Endothelial cell of umbilical vein (primary cell): ENCODE results near the gene ACADSB. TPM values are rescaled to one million over a fixed set of nuclear protein-coding genes. Genes with fewer than 3 reads are reported as not detected.

Experiments
- BruUV-seq: library from RNA; stranded (reverse); fragments of 400-500 nt; replicated peaks from 2 replicates; lab custom pipeline; 2021; lab: Mats Ljungman, UMichigan
- CTCF ChIA-PET: fragments of 300-600, 350-600 bp; sonication (Branson Sonifier 250); formaldehyde crosslinking; loops from one replicate; lab custom pipeline; 2021; ENCODE audit warnings: antibody characterized with exemption, inconsistent platforms; lab: Charles Lee
- POLR2A ChIA-PET: fragments of 300-600, 350-600 bp; sonication (Branson Sonifier 250); formaldehyde crosslinking; loops from one replicate; lab custom pipeline; 2021; ENCODE audit warnings: antibody characterized with exemption, inconsistent platforms; lab: Charles Lee
- DNase-seq: peaks from one replicate; pipeline ENCODE4 v3.0.0-alpha.2; 2011; ENCODE audit warnings: low read depth, low spot score
- FAIRE-seq: peaks from 2 replicates; lab custom pipeline; 2011; peaks lifted over from hg19 to GRCh38; lab: Jason Lieb, UNC
- H2AFZ ChIP-seq: 2 replicates; pipeline ENCODE4 v1.6.0; 2012; ENCODE audit warnings: low read depth, low read length, control low read depth, inconsistent platforms
- H3K27ac ChIP-seq: 2 replicates; pipeline ENCODE4 v1.5.1; 2011; ENCODE audit warnings: low read depth, mild to moderate bottlenecking, control low read depth, low read length, moderate library complexity; ENCODE audit not compliant: insufficient read depth
- H3K27me3 ChIP-seq, 2 experiments: 2 replicates each; pipeline versions ENCODE4 v1.6.0 to v1.6.1; 2011; ENCODE audit warnings: low read length in 2 of 2, mixed read lengths in 1 of 2; ENCODE audit not compliant: control insufficient read depth in 2 of 2, insufficient read depth in 2 of 2
- H3K36me3 ChIP-seq, 2 experiments: 2 replicates in 1 of 2; 3 replicates in 1 of 2; pipeline ENCODE4 v1.5.1; 2011; ENCODE audit warnings: low read length in 2 of 2, mild to moderate bottlenecking in 1 of 2, moderate library complexity in 1 of 2; ENCODE audit not compliant: control insufficient read depth in 2 of 2, insufficient read depth in 2 of 2; ENCODE audit errors: extremely low read depth in 1 of 2
- H3K4me1 ChIP-seq: 3 replicates; pipeline ENCODE4 v1.5.1; 2011; ENCODE audit warnings: mild to moderate bottlenecking, low read length; ENCODE audit not compliant: control insufficient read depth, insufficient read depth; ENCODE audit errors: extremely low read depth
- H3K4me2 ChIP-seq: 2 replicates; pipeline ENCODE4 v1.6.1; 2011; ENCODE audit warnings: low read length, control low read depth, mixed read lengths; ENCODE audit not compliant: insufficient read depth
- H3K4me3 ChIP-seq, 3 experiments: fragments of 200-600 bp in 1 of 3; sonication (generic), shearing (Covaris generic) in 1 of 3; replicated peaks in 1 of 3; 2 replicates each; pipeline ENCODE4 v1.5.1; 2011 to 2016; ENCODE audit warnings: control low read depth in 3 of 3, low read length in 3 of 3, mild to moderate bottlenecking in 2 of 3, inconsistent platforms in 1 of 3, low read depth in 1 of 3, moderate library complexity in 1 of 3; ENCODE audit not compliant: insufficient read depth in 1 of 3
- H3K79me2 ChIP-seq: 2 replicates; pipeline ENCODE4 v1.6.0; 2012; ENCODE audit warnings: low read length, inconsistent platforms; ENCODE audit not compliant: control insufficient read depth, insufficient read depth
- H3K9ac ChIP-seq: replicated peaks from 2 replicates; pipeline ENCODE3; 2011; ENCODE audit warnings: low read length, control low read depth; ENCODE audit not compliant: insufficient read depth; ENCODE audit errors: extremely low read depth
- H3K9me1 ChIP-seq: replicated peaks from 3 replicates; pipeline ENCODE4 v1.6.0; 2011; ENCODE audit warnings: mild to moderate bottlenecking, low read length; ENCODE audit not compliant: control insufficient read depth, insufficient read depth; ENCODE audit errors: extremely low read depth
- H3K9me3 ChIP-seq: replicated peaks from 2 replicates; pipeline ENCODE4 v1.5.1; 2012; ENCODE audit warnings: low read length, inconsistent platforms; ENCODE audit not compliant: control insufficient read depth, insufficient read depth
- H4K20me1 ChIP-seq: replicated peaks from 2 replicates; pipeline ENCODE3; 2011; ENCODE audit warnings: mild to moderate bottlenecking, low read length; ENCODE audit not compliant: control insufficient read depth, insufficient read depth; ENCODE audit errors: extremely low read depth
- CTCF ChIP-seq, 2 donors: IDR thresholded peaks; 1 replicate in 1 of 2; 2 replicates in 1 of 2; pipeline ENCODE4 v1.5.1; 2011; ENCODE audit warnings: low read length in 2 of 2, mild to moderate bottlenecking in 2 of 2, moderate library complexity in 2 of 2, control low read depth in 1 of 2, inconsistent platforms in 1 of 2, low read depth in 1 of 2; ENCODE audit not compliant: insufficient read depth in 1 of 2; ENCODE audit errors: extremely low read depth in 1 of 2
- EZH2 ChIP-seq: IDR thresholded peaks from 2 replicates; pipeline ENCODE4 v1.6.1; 2012; ENCODE audit warnings: borderline replicate concordance, low read depth, mild to moderate bottlenecking, moderate library complexity, low read length, inconsistent platforms; ENCODE audit not compliant: severe bottlenecking
- FOS ChIP-seq: IDR thresholded peaks from 2 replicates; pipeline ENCODE4 v1.6.1; 2011; ENCODE audit warnings: mild to moderate bottlenecking, low read length, moderate library complexity, borderline replicate concordance; ENCODE audit not compliant: insufficient read depth
- GATA2 ChIP-seq: IDR thresholded peaks from 2 replicates; pipeline ENCODE4 v1.7.0; 2011; ENCODE audit warnings: low read depth, mild to moderate bottlenecking, moderate library complexity, mixed read lengths, low read length; ENCODE audit not compliant: insufficient read length, insufficient read depth
- JUN ChIP-seq: IDR thresholded peaks from 2 replicates; pipeline ENCODE4 v1.6.1; 2011; ENCODE audit warnings: borderline replicate concordance, low read depth; ENCODE audit not compliant: insufficient read length, insufficient read depth
- MAX ChIP-seq: IDR thresholded peaks from 2 replicates; pipeline ENCODE4 v1.6.1; 2011; ENCODE audit not compliant: insufficient read depth, insufficient read length
- MYC ChIP-seq: IDR thresholded peaks from one replicate; pipeline ENCODE4 v1.6.1; 2011; ENCODE audit warnings: mild to moderate bottlenecking, low read depth, low read length
- POLR2A ChIP-seq: IDR thresholded peaks from 2 replicates; pipeline ENCODE4 v1.6.1; 2012; ENCODE audit warnings: low read depth, mild to moderate bottlenecking, control low read depth, low read length
- POLR2AphosphoS5 ChIP-seq: IDR thresholded peaks from 2 replicates; pipeline ENCODE4 v1.6.1; 2012; ENCODE audit warnings: low read depth, mild to moderate bottlenecking, control low read depth, low read length, moderate library complexity; ENCODE audit not compliant: insufficient read depth
- dilution Hi-C: fragments of 300-500 bp; cut with MboI; formaldehyde crosslinking; loops from one replicate; pipeline ENCODE4 v1.15.0; 2019; ENCODE audit warnings: low sequenced_read_pairs; ENCODE audit not compliant: extremely low pct_ligation_motif_present
- intact Hi-C: fragments of 100-400 bp; cut with micrococcal nuclease; formaldehyde crosslinking; loops from one replicate; pipeline ENCODE4 v1.10.0; 2022
- polyA plus RNA-seq, 4 experiments: library from polyadenylated mRNA; depleted of rRNA in 3 of 4; stranded (reverse) in 3 of 4; unstranded in 1 of 4; fragments of >200 nt; gene quantifications; 2 replicates each; pipeline versions ENCODE4 v1.2.1 to v1.2.3, GENCODE V29; 2011 to 2012; ENCODE audit warnings: missing spikeins in 1 of 4
- total RNA-seq: library from RNA; stranded (reverse); gene quantifications from 2 replicates; pipeline ENCODE4 v1.2.3, GENCODE V29; 2021

ACADSB gene
- total and polyA plus RNA-seq, 2 donors (not counting 3 experiments of a cell fraction or from before 2014, with no cell fraction given): 3.1 to 15.2 TPM

- intact Hi-C loops (no loop called here), dilution Hi-C loops (no loop called here)
- no peak overlapping the region for H2AFZ ChIP-seq
- no peak overlapping the region for H3K27ac ChIP-seq
- no peaks in the 10 kb centered on the region for H3K36me3 ChIP-seq
- H3K79me2 ChIP-seq: no peaks in the 10 kb centered on the region
- H3K4me2 ChIP-seq: no peak overlapping the region
- H3K9me3 ChIP-seq: no peaks in the 10 kb centered on the region
- no peaks in the 10 kb centered on the region for H3K4me1 ChIP-seq
- DNase-seq (no peak), FAIRE-seq (no peak)
- H3K27me3 ChIP-seq: no peaks in the 10 kb centered on the region
- ChIA-PET CTCF (no interaction called here), POLR2A (no interaction called here)
- no TSS peak for BruUV-seq
- H4K20me1 ChIP-seq: no peaks in the 10 kb centered on the region
- no peak for TF ChIP-seq MAX
- TF ChIP-seq GATA2: no peak
- TF ChIP-seq FOS: no peak
- no peak for TF ChIP-seq MYC
- TF ChIP-seq POLR2A: no peak
- no peak for TF ChIP-seq EZH2
- no peak for TF ChIP-seq POLR2AphosphoS5
- no peak for TF ChIP-seq JUN
- TF ChIP-seq CTCF (IDR thresholded peaks at IDR 0.05; ENCODE audit: extremely low read depth in 1 of 2, insufficient read depth in 1 of 2, low read depth in 1 of 2, low read length in 2 of 2): no peak
- H3K9ac ChIP-seq: no peak overlapping the region
- H3K4me3 ChIP-seq: no peak overlapping the region
- H3K9me1 ChIP-seq: no peaks in the 10 kb centered on the region
Measured at GRCh38 chr10:123031124-123031523, 22.3 kb downstream of the ACADSB start.
